Embryonic facial prominence (tissue), 1 donor: ENCODE results near the gene COA8.
A peak's percentile ranks its signal among the peaks of the same experiment; 100 is the strongest.

Source experiments
- DNase-seq: peaks from one replicate; pipeline ENCODE4 v3.0.0-alpha.2; 2016; ENCODE audit errors: extremely low spot score

COA8 gene

GRCh38 chr14:103562429-103563225 is at the start of gene COA8, which contains the start of gene BAG5:
TSS of gene COA8 (plus strand) at chr14:103562960. CDS start at chr14:103563002, 42 bp downstream.
TSS of gene BAG5 (minus strand) at chr14:103562657. CDS start at chr14:103561164, 1,493 bp downstream.
- DNase-seq, result peak; percentile 48

GRCh38 chr14:103514596-103515421 is 48.0 kb upstream of the COA8 start:
- no peak for DNase-seq

- DNase-seq, result no peak
Measured at GRCh38 chr14:103516426-103517173, 46.2 kb upstream of the COA8 start.

- DNase-seq, result no peak
Measured at GRCh38 chr14:103517174-103517566, 45.6 kb upstream of the COA8 start.

GRCh38 chr14:103517721-103518421 is 44.9 kb upstream of the COA8 start:
- DNase-seq, result no peak

- DNase-seq, result no peak
Measured at GRCh38 chr14:103518422-103519042, 44.2 kb upstream of the COA8 start.

- DNase-seq, result no peak
Measured at GRCh38 chr14:103519043-103519836, 43.5 kb upstream of the COA8 start.

- no peak for DNase-seq
Measured at GRCh38 chr14:103519837-103520212, 42.9 kb upstream of the COA8 start.

- DNase-seq, result no peak
Measured at GRCh38 chr14:103520269-103520656, 42.5 kb upstream of the COA8 start.

- DNase-seq, result no peak
Measured at GRCh38 chr14:103520657-103521437, 41.9 kb upstream of the COA8 start.

GRCh38 chr14:103521438-103521950 is 41.3 kb upstream of the COA8 start:
- no peak for DNase-seq

- no peak for DNase-seq
Measured at GRCh38 chr14:103521951-103522563, 40.7 kb upstream of the COA8 start.

- no peak for DNase-seq
Measured at GRCh38 chr14:103522649-103523574, 39.8 kb upstream of the COA8 start, which contains the start of gene CKB. TSS of gene CKB (minus strand) at chr14:103522830. CDS start at chr14:103522493, 337 bp downstream.

- DNase-seq, result no peak
Measured at GRCh38 chr14:103523575-103523954, 39.2 kb upstream of the COA8 start.

- no peak for DNase-seq
Measured at GRCh38 chr14:103524002-103524935, 38.5 kb upstream of the COA8 start.
